Activated CD8-positive, alpha-beta memory T cell treated with anti-CD3 and anti-CD28 coated beads, Interleukin-2, amount 10 ng/mL, durations not matched to agents 7 days and 5 days (primary cell): ENCODE measurements around the gene NDUFS3. TPM values are rescaled to one million over a fixed set of nuclear protein-coding genes. Genes with fewer than 3 reads are reported as not detected.

Source experiments
- ATAC-seq: fragments of 150-1000 bp; cut with Tn5 transposase; one replicate; pipeline ENCODE4 v1.10.0; 2021; ENCODE audit warnings: moderate library complexity
- CTCF ChIA-PET: fragments of 350-600 bp; sonication (Branson Sonifier 250); formaldehyde crosslinking; loops from one replicate; lab custom pipeline; 2021; ENCODE audit warnings: antibody characterized with exemption; lab: Charles Lee
- DNase-seq: peaks from one replicate; pipeline ENCODE4 v3.0.0-alpha.2; 2020
- H3K27ac Mint-ChIP-seq: one replicate; pipeline ENCODE4 v1.8.0; 2021; ENCODE audit warnings: mild to moderate bottlenecking, mixed read lengths
- H3K27me3 Mint-ChIP-seq: one replicate; pipeline ENCODE4 v1.8.0; 2021; ENCODE audit warnings: mixed read lengths
- H3K36me3 Mint-ChIP-seq: one replicate; pipeline ENCODE4 v1.8.0; 2021; ENCODE audit warnings: mild to moderate bottlenecking, mixed read lengths
- H3K4me1 Mint-ChIP-seq: one replicate; pipeline ENCODE4 v1.8.0; 2021; ENCODE audit warnings: mixed read lengths
- H3K4me3 Mint-ChIP-seq: one replicate; pipeline ENCODE4 v1.8.0; 2021; ENCODE audit warnings: mild to moderate bottlenecking, moderate library complexity, mixed read lengths
- H3K9me3 Mint-ChIP-seq: one replicate; pipeline ENCODE4 v1.8.0; 2022; ENCODE audit warnings: low read depth, mixed read lengths
- total RNA-seq, 2 experiments: library from RNA; stranded (reverse); gene quantifications; one replicate each; pipeline ENCODE4 v1.2.3, GENCODE V29; 2021

The NDUFS3 gene
- total RNA-seq, 2 experiments from 2014 or later, result 110 to 127 TPM

GRCh38 chr11:47587039-47587716, 8.3 kb downstream of the NDUFS3 start:
- ATAC-seq (no peak), DNase-seq (no peak)
- Mint-ChIP-seq H3K27ac (no peak overlapping the region), H3K36me3 (peaks cover 14% of the 10 kb centered on the region), H3K4me1 (peaks cover 18% of the 10 kb centered on the region), H3K27me3 (peaks cover under 1% of the 10 kb centered on the region), H3K9me3 (no peaks in the 10 kb centered on the region), H3K4me3 (no peak overlapping the region)
- CTCF ChIA-PET, result interaction anchor here (1.0 kb wide), 1 partner anchor 30 kb away, joined by 3 read pairs; no protein-coding TSS in a partner anchor

DNA sequence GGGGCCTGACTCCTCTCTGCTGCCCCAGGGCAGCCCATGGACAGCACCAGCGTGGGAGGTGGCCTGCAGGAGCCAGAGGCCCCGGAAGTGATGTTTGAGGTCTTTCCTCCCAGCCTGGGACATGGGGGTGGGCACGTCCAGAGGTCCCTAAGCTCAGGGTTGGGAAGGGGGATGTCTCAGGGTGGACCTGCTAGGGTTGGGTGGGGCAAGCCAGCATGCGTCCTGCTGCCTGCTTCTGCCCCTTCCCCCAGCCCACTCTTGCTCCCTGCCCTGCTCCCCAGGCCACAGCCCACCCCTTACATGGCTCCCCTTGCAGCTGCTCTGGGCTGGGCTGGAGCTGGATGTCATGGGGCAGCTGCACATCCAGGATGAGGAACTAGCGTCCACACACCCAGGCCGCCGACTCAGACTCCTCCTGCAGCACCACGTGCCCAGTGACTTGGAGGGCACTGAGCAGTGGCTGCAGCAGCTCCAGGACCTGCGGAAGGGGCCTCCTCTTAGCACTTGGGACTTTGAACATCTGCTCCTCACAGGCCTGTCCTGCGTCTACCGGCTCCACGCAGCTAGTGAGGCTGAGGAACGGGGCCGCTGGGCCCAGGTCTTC, 9.0 kb downstream of the NDUFS3 start:
- Mint-ChIP-seq H3K4me3 (no peak overlapping the region), H3K36me3 (peaks cover 10% of the 10 kb centered on the region), H3K27ac (no peak overlapping the region), H3K9me3 (no peaks in the 10 kb centered on the region), H3K27me3 (peaks cover 7% of the 10 kb centered on the region), H3K4me1 (peaks cover 24% of the 10 kb centered on the region)
- ATAC-seq (no peak), DNase-seq (no peak)
- CTCF ChIA-PET, result no interaction called here

DNA sequence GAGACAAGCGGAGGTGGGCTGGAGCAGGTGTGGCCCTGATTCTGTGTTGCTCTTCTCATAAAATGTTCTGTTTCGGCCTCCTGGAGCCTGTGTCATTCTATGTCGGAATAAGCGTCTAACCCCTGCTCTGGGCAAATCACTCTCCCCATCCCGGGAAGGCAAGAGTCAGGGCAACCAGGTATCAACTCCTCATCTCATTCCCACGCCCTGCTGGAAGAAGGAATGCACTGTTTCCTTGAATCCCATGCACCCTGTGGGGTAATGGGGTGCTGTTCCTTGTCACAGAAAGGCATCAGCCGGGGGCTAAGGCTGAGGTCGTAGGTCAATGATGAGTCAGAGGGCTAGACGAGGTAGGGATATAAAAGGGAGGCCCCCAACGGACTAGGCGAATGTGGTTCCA, 10.2 kb downstream of the NDUFS3 start:
- Mint-ChIP-seq H3K4me3 (no peak overlapping the region), H3K9me3 (no peaks in the 10 kb centered on the region), H3K27ac (no peak overlapping the region), H3K27me3 (peaks cover 18% of the 10 kb centered on the region), H3K36me3 (peaks cover 4% of the 10 kb centered on the region), H3K4me1 (peaks cover 29% of the 10 kb centered on the region)
- no peak for DNase-seq
- CTCF ChIA-PET, result no interaction called here
- no peak for ATAC-seq

DNA sequence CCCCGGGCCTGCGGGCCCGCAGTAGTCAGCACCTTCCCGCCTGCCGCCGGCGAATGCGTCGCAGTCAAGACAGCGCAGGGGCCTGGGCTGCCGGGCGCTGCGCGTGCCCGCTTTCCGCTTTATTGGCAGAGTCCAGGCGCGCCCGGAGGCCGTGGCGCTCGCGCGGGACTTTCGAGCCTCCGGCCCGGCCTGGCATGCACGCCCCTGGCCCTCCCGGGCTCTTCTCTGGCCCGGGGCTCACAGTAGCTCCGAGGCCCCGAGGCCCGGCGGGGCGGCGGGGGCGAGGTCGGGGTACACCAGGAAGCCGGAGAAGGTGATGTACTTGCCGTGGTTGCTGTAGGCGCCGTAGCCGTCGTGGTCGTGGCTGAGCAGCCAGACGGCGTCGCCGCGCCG, 10.7 kb downstream of the NDUFS3 start:
- Mint-ChIP-seq H3K4me3 (no peak overlapping the region), H3K27me3 (peaks cover 22% of the 10 kb centered on the region), H3K4me1 (peaks cover 29% of the 10 kb centered on the region), H3K9me3 (no peaks in the 10 kb centered on the region), H3K36me3 (no peaks in the 10 kb centered on the region), H3K27ac (no peak overlapping the region)
- DNase-seq (no peak), ATAC-seq (no peak)
- CTCF ChIA-PET, result no interaction called here

DNA sequence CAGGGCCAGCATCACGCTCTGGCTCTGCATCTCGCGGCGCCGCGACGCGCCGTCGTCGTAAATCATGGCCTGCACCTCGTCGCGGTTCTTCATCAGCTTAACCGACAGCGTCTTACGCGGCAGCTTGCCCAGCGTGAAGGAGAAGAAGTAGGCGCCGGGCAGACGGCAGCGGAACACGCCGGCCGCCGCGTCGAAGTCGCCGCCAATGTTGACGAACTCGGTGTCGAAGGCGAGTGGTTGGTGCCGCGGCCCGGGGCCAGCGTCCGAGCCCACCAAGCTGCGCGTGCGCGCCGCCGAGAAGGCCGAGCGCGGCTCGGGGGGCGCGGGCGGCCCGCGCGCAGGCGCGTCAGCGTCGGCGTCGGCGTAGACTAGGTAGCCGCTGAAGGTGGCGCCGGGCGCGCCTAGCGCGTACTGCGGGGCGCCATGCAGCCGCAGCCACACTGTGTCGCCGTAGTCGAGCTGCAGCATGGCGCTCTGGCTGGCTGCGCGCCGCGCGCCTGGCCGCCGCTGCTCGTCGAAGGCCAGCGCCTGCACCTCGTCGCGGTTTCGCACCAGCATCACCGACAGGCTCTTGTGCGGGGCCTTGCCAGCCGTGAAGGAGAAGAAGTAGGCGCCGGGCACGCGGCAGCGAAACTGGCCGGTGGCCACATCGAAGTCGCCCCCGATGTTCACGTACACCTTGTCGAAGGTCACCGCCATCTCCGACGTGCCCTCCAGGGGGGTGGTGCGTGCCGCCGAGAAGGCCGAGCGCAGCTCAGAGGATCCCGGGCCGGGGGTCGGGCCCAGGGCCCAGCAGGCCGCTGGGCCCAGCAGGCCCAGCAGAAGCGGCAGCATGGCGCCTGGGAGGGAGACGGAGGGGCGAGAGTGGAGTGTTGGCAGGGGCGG, 11.3 kb downstream of the NDUFS3 start:
- DNase-seq, result no peak
- Mint-ChIP-seq H3K9me3 (no peaks in the 10 kb centered on the region), H3K36me3 (no peaks in the 10 kb centered on the region), H3K4me3 (no peak overlapping the region), H3K27ac (no peak overlapping the region), H3K4me1 (peaks cover 29% of the 10 kb centered on the region), H3K27me3 (peaks cover 28% of the 10 kb centered on the region)
- no peak for ATAC-seq
- CTCF ChIA-PET, result no interaction called here

- Mint-ChIP-seq H3K4me3 (no peak overlapping the region), H3K27ac (peak overlapping the region; percentile 19), H3K27me3 (peaks cover 37% of the 10 kb centered on the region), H3K9me3 (no peaks in the 10 kb centered on the region), H3K4me1 (peaks cover 26% of the 10 kb centered on the region), H3K36me3 (no peaks in the 10 kb centered on the region)
- CTCF ChIA-PET, result interaction anchor here (0.6 kb wide), 1 partner anchor 386 kb away, joined by 3 read pairs; no protein-coding TSS in a partner anchor
- DNase-seq (no peak), ATAC-seq (no peak)
Observed at GRCh38 chr11:47591764-47592163, 12.9 kb downstream of the NDUFS3 start.

DNA sequence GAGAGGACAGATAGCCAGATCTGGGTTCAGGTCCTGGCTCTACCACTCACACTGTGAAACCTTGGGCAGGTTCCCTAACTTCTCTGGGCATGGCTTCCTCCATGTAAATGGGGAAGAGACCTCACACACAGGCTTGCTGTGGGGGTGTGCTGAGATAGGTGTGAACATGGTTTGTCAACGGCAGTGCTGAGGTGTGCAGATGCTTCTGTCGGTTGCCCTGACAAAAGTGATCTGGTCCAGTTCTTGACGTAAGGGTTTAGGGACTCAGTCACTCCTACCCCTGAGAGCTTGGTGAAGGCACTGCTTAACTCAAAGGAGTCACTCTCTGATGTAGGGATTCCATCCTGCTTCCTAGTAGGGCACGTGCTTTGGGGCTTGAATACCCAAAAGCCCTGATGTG, 13.4 kb downstream of the NDUFS3 start:
- DNase-seq, result no peak
- Mint-ChIP-seq H3K27ac (peak overlapping the region; percentile 19), H3K9me3 (no peaks in the 10 kb centered on the region), H3K27me3 (peaks cover 37% of the 10 kb centered on the region), H3K4me3 (no peak overlapping the region), H3K4me1 (peaks cover 25% of the 10 kb centered on the region), H3K36me3 (no peaks in the 10 kb centered on the region)
- ATAC-seq, result no peak
- CTCF ChIA-PET, result no interaction called here

- H3K9me3 Mint-ChIP-seq, result no peaks in the 10 kb centered on the region
- no peaks in the 10 kb centered on the region for H3K36me3 Mint-ChIP-seq
- DNase-seq, result no peak
- CTCF ChIA-PET, result no interaction called here
- ATAC-seq, result no peak
- H3K4me3 Mint-ChIP-seq, result no peak overlapping the region
- peaks cover 25% of the 10 kb centered on the region for H3K4me1 Mint-ChIP-seq
- H3K27ac Mint-ChIP-seq, result no peak overlapping the region
- H3K27me3 Mint-ChIP-seq, result peaks cover 37% of the 10 kb centered on the region
Observed at GRCh38 chr11:47592970-47593369, 14.1 kb downstream of the NDUFS3 start.

DNA sequence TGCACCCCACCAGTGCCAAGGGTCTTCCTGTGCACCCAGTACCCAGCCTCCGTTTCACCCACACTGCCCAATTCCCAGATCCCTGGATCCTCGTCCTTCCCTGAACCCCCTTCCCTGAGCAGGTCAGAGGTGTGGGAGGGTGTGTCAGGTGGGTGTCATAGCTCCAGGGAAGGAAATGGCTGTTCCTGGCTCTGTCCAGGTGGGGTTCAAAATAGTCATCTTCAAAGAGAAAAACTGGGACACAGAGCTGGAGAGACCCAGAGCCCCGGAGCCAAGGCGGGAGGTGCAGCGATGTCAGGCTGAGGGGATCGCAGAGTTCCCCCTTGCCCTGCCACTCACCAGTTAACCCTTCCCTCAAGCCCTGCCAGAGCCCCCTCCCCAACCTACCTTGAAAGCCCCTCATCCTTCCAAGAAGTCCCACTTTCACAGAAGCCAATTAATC, 14.6 kb downstream of the NDUFS3 start:
- Mint-ChIP-seq H3K4me3 (no peak overlapping the region), H3K27ac (no peak overlapping the region), H3K36me3 (no peaks in the 10 kb centered on the region)

GRCh38 chr11:47593934-47594855, 15.3 kb downstream of the NDUFS3 start, which contains the start of gene C1QTNF4:
TSS of gene C1QTNF4 (minus strand) at chr11:47594411. CDS start at chr11:47590810, 3,601 bp downstream.
- ATAC-seq (no peak), DNase-seq (no peak)
- Mint-ChIP-seq H3K27me3 (peaks cover 37% of the 10 kb centered on the region), H3K4me3 (no peak within 1 kb of the TSS), H3K27ac (no peak within 1 kb of the TSS), H3K9me3 (no peaks in the 10 kb centered on the region), H3K4me1 (peaks cover 25% of the 10 kb centered on the region), H3K36me3 (no peaks in the 10 kb centered on the region)
- CTCF ChIA-PET, result no interaction called here

More for the DNA sequence above, 14.6 kb downstream of the NDUFS3 start:
- ATAC-seq, result no peak
- CTCF ChIA-PET, result no interaction called here
- no peak for DNase-seq
- Mint-ChIP-seq H3K4me1 (peaks cover 25% of the 10 kb centered on the region), H3K9me3 (no peaks in the 10 kb centered on the region), H3K27me3 (peaks cover 37% of the 10 kb centered on the region)

GRCh38 chr11:47595029-47595428, 16.2 kb downstream of the NDUFS3 start:
- peaks cover 37% of the 10 kb centered on the region for H3K27me3 Mint-ChIP-seq
- no peak overlapping the region for H3K4me3 Mint-ChIP-seq
- no peaks in the 10 kb centered on the region for H3K9me3 Mint-ChIP-seq
- peaks cover 25% of the 10 kb centered on the region for H3K4me1 Mint-ChIP-seq
- no peaks in the 10 kb centered on the region for H3K36me3 Mint-ChIP-seq
- DNase-seq (no peak), ATAC-seq (peak; percentile 32)
- CTCF ChIA-PET, result no interaction called here
- no peak overlapping the region for H3K27ac Mint-ChIP-seq

GRCh38 chr11:47595967-47596366, 17.1 kb downstream of the NDUFS3 start:
- no peak for ATAC-seq
- no peaks in the 10 kb centered on the region for H3K9me3 Mint-ChIP-seq
- peaks cover 37% of the 10 kb centered on the region for H3K27me3 Mint-ChIP-seq
- DNase-seq, result no peak
- no peaks in the 10 kb centered on the region for H3K36me3 Mint-ChIP-seq
- CTCF ChIA-PET, result no interaction called here
- no peak overlapping the region for H3K27ac Mint-ChIP-seq
- peaks cover 24% of the 10 kb centered on the region for H3K4me1 Mint-ChIP-seq
- no peak overlapping the region for H3K4me3 Mint-ChIP-seq
